Muscle layer of duodenum (tissue), 2 donors: ENCODE results near the gene NID2.

ENCODE experiments used
- H3K27ac ChIP-seq: one replicate; pipeline ENCODE4 v1.7.0; 2013; ENCODE audit warnings: mild to moderate bottlenecking, low read length
- H3K27me3 ChIP-seq: one replicate; pipeline ENCODE4 v1.7.0; 2013; ENCODE audit warnings: low read depth, mild to moderate bottlenecking, control low read depth, low read length
- H3K36me3 ChIP-seq, 2 donors: one replicate each; pipeline ENCODE4 v1.7.0; 2013; ENCODE audit warnings: low read length in 2 of 2, control low read depth in 1 of 2, mild to moderate bottlenecking in 1 of 2; ENCODE audit not compliant: insufficient read depth in 2 of 2, control insufficient read depth in 1 of 2
- H3K4me1 ChIP-seq, 2 donors: one replicate each; pipeline ENCODE4 v1.7.0; 2013; ENCODE audit warnings: low read length in 2 of 2, mild to moderate bottlenecking in 2 of 2, control low read depth in 1 of 2, moderate library complexity in 1 of 2; ENCODE audit not compliant: insufficient read depth in 2 of 2, control insufficient read depth in 1 of 2
- H3K4me3 ChIP-seq, 2 donors: one replicate each; pipeline ENCODE4 v1.7.0; 2013; ENCODE audit warnings: low read length in 2 of 2, low read depth in 1 of 2, mild to moderate bottlenecking in 1 of 2
- H3K9me3 ChIP-seq, 2 donors: one replicate each; pipeline ENCODE4 v1.7.0; 2013; ENCODE audit warnings: low read length in 2 of 2, control low read depth in 1 of 2, mild to moderate bottlenecking in 1 of 2; ENCODE audit not compliant: control insufficient read depth in 1 of 2
- donor health status: healthy.

NID2 gene

DNA sequence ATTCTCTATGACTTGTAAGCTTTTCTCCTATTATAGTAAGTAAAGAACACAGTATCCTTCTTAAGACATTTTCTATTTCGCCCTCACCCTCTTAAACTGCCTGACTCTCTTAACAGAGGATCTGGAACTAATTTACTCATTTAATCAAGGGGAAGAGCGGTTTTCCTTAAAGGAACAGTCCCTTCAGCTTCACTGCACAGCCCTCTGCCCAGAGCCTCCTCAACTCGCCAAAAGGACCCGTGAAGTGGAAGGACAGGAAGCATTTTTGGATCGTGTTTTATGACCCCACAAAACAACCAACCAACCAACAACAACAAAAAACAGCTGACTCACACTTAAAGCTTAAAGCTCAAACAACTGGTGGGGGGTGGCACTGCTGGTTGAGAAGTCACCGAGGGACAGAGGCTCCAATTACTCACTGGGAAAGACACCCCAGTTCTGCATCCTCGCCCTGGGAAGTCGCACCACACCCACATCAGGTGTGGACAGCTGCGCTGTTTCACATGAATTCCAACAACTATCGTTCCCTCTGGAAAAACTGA is 35.7 kb downstream of the NID2 start:
- no peak overlapping the region for H3K27ac ChIP-seq
- no peaks in the 10 kb centered on the region for H3K4me1 ChIP-seq

GRCh38 chr14:52032204-52032801 is 36.6 kb downstream of the NID2 start:
- no peaks in the 10 kb centered on the region for H3K9me3 ChIP-seq
- H3K36me3 ChIP-seq = peaks cover 4 to 11% of the 10 kb centered on the region in 2 donors
- no peaks in the 10 kb centered on the region for H3K27me3 ChIP-seq
- H3K4me1 ChIP-seq = no peaks in the 10 kb centered on the region
- H3K27ac ChIP-seq = no peak overlapping the region
- H3K4me3 ChIP-seq = no peak overlapping the region

More for the DNA sequence above, 35.7 kb downstream of the NID2 start:
- H3K9me3 ChIP-seq = no peaks in the 10 kb centered on the region
- H3K4me3 ChIP-seq = no peak overlapping the region
- peaks cover 4 to 18% of the 10 kb centered on the region in 2 donors for H3K36me3 ChIP-seq
- no peaks in the 10 kb centered on the region for H3K27me3 ChIP-seq

GRCh38 chr14:52031781-52032180 is 37.1 kb downstream of the NID2 start:
- no peaks in the 10 kb centered on the region for H3K27me3 ChIP-seq
- peaks cover 3 to 14% of the 10 kb centered on the region in 2 donors for H3K36me3 ChIP-seq
- no peak overlapping the region for H3K27ac ChIP-seq
- no peaks in the 10 kb centered on the region for H3K4me1 ChIP-seq
- H3K4me3 ChIP-seq = no peak overlapping the region
- no peaks in the 10 kb centered on the region for H3K9me3 ChIP-seq

DNA sequence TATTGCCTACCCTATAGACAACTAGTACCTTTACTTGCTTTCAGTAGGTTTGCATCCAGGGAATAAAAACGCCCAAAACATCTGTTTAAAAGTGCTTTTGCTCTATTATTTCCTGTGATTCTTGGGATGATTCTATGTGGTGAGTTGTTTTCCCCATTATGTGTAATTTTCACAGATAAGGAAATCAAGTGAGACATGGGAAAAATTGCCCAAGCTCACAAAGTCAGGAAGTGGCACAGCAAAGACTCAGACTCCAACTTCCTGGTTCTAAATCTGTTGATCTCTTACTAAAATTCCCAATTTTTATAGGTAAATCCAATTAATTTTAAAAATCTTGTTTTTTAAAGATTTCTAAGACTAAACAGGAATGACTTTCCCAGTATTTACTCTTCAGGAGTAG is 39.0 kb downstream of the NID2 start:
- Histone ChIP-seq H3K27me3 (no peaks in the 10 kb centered on the region), H3K27ac (no peak overlapping the region), H3K4me1 (no peaks in the 10 kb centered on the region), H3K36me3 (peaks cover 0 to 11% of the 10 kb centered on the region in 2 donors), H3K9me3 (no peaks in the 10 kb centered on the region), H3K4me3 (no peak overlapping the region)

GRCh38 chr14:52026901-52027300 is 42.0 kb downstream of the NID2 start:
- peaks cover 0 to 14% of the 10 kb centered on the region in 2 donors for H3K4me1 ChIP-seq
- no peaks in the 10 kb centered on the region for H3K9me3 ChIP-seq
- no peaks in the 10 kb centered on the region for H3K27me3 ChIP-seq
- H3K36me3 ChIP-seq = peaks cover 0 to 6% of the 10 kb centered on the region in 2 donors
- H3K27ac ChIP-seq = no peak overlapping the region
- H3K4me3 ChIP-seq = no peak overlapping the region

GRCh38 chr14:52026017-52026660 is 42.7 kb downstream of the NID2 start:
- Histone ChIP-seq H3K36me3 (peaks cover 0 to 6% of the 10 kb centered on the region in 2 donors), H3K4me1 (peaks cover 0 to 14% of the 10 kb centered on the region in 2 donors), H3K9me3 (no peaks in the 10 kb centered on the region), H3K27me3 (no peaks in the 10 kb centered on the region), H3K27ac (no peak overlapping the region), H3K4me3 (no peak overlapping the region)

DNA sequence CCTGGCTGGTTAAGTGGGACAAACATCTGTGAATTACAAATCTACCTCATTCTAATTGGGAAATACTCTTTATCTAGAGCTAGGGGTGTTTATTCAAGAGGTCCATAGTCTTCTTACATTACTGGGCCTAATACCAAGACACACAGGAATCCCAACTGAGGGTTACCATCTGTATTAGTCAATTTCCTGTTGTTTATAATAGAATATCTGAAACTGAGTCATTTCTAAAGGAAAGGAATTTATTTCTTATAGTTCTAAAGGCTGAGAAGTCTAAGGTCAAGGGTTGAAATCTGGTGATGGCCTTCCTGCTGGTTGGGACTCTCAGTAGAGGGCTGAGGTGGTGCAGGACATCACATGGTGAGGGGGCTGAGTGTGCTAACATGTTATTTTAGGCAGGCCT is 43.5 kb downstream of the NID2 start:
- no peaks in the 10 kb centered on the region for H3K9me3 ChIP-seq
- H3K36me3 ChIP-seq = peaks cover 0 to 6% of the 10 kb centered on the region in 2 donors
- no peak overlapping the region for H3K27ac ChIP-seq
- no peaks in the 10 kb centered on the region for H3K27me3 ChIP-seq
- H3K4me3 ChIP-seq = no peak overlapping the region
- H3K4me1 ChIP-seq = peaks cover 0 to 14% of the 10 kb centered on the region in 2 donors

DNA sequence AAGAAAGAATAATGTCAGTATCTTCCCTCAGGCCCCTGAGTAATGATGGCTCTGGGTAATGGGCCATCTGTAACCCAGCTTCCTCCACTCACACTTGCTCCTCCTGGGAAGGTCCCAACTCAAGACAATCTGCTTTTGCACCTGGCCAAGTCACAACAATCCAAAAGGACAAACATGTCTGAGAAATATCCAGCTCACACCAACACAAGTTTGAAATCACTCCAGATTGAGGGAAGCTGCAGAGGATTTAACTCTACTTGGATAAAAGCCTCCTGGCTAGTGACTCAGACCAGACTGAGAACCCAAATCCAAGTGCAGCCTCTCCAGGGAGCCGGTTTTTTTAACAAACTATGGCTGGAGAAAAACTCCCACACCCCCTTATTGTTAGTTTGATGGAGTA is 45.3 kb downstream of the NID2 start:
- Histone ChIP-seq H3K4me3 (no peak overlapping the region), H3K4me1 (peaks cover 0 to 14% of the 10 kb centered on the region in 2 donors), H3K36me3 (peaks cover 11 to 22% of the 10 kb centered on the region in 2 donors), H3K9me3 (no peaks in the 10 kb centered on the region), H3K27me3 (no peaks in the 10 kb centered on the region), H3K27ac (no peak overlapping the region)

- Histone ChIP-seq H3K9me3 (no peaks in the 10 kb centered on the region), H3K27ac (no peak overlapping the region), H3K36me3 (peaks cover 14 to 19% of the 10 kb centered on the region in 2 donors), H3K27me3 (no peaks in the 10 kb centered on the region), H3K4me3 (no peak overlapping the region), H3K4me1 (peaks cover 0 to 14% of the 10 kb centered on the region in 2 donors)
Measured at GRCh38 chr14:52021957-52022600, 46.8 kb downstream of the NID2 start.

GRCh38 chr14:52020866-52021717 is 47.8 kb downstream of the NID2 start:
- H3K4me1 ChIP-seq = peaks cover 0 to 14% of the 10 kb centered on the region in 2 donors
- H3K4me3 ChIP-seq = no peak overlapping the region
- no peak overlapping the region for H3K27ac ChIP-seq
- no peaks in the 10 kb centered on the region for H3K9me3 ChIP-seq
- H3K27me3 ChIP-seq = no peaks in the 10 kb centered on the region
- H3K36me3 ChIP-seq = peaks cover 14 to 16% of the 10 kb centered on the region in 2 donors
